SJSA1 (cell line): ENCODE data around the gene PERP. TPM values are rescaled to one million over a fixed set of nuclear protein-coding genes. Genes with fewer than 3 reads are reported as not detected.
"Not testable (repeated sequence)": the region's sequence is repeated elsewhere in the genome, so short reads cannot be mapped to it uniquely, and the experiment has no call there.

Source experiments
- DNase-seq, 2 experiments: peaks; one replicate each; pipeline ENCODE4 v3.0.0-alpha.2; 2015 to 2020; ENCODE audit warnings: low spot score in 2 of 2, low read depth in 1 of 2
- H3K27ac ChIP-seq: fragments of 250-450 bp; sonication (Bioruptor Pico); 2 replicates; pipeline ENCODE4 v1.5.1; 2020; ENCODE audit warnings: mild to moderate bottlenecking, moderate library complexity
- H3K27me3 ChIP-seq: fragments of 250-450 bp; sonication (Bioruptor Pico); replicated peaks from 2 replicates; pipeline ENCODE4 v1.5.1; 2020; ENCODE audit warnings: mild to moderate bottlenecking, moderate library complexity
- H3K36me3 ChIP-seq: fragments of 250-450 bp; sonication (Bioruptor Pico); 2 replicates; pipeline ENCODE4 v1.5.1; 2020; ENCODE audit warnings: mild to moderate bottlenecking
- H3K4me1 ChIP-seq: fragments of 250-450 bp; sonication (Bioruptor Pico); replicated peaks from 2 replicates; pipeline ENCODE4 v1.6.1; 2021; ENCODE audit warnings: mild to moderate bottlenecking
- H3K4me3 ChIP-seq: fragments of 250-450 bp; sonication (Bioruptor Pico); 2 replicates; pipeline ENCODE4 v1.5.1; 2020; ENCODE audit warnings: mild to moderate bottlenecking
- H3K9me3 ChIP-seq: fragments of 250-450 bp; sonication (Bioruptor Pico); replicated peaks from 2 replicates; pipeline ENCODE4 v1.5.1; 2020; ENCODE audit warnings: mild to moderate bottlenecking
- total RNA-seq: library from RNA; depleted of rRNA; stranded (reverse); fragments of >200 nt; shearing (Covaris generic); gene quantifications from 2 replicates; pipeline ENCODE4 v1.2.3, GENCODE V29; 2014; rRNA removed

The PERP gene
- 42.4 TPM in 2 replicates for total RNA-seq

- Histone ChIP-seq H3K27me3 (no peaks in the 10 kb centered on the region), H3K9me3 (no peaks in the 10 kb centered on the region), H3K4me3 (peak within 1 kb of the TSS; percentile 92), H3K27ac (peak within 1 kb of the TSS; percentile 70), H3K36me3 (peaks cover 8% of the 10 kb centered on the region), H3K4me1 (peaks cover 12% of the 10 kb centered on the region)
- DNase-seq = peak; percentile 73 to 78
Observed at GRCh38 chr6:138107078-138107751, at the start of gene PERP. PERP (minus strand) TSS chr6:138107419; CDS start chr6:138107340, 79 bp downstream.

- peaks cover 23% of the 10 kb centered on the region for H3K27me3 ChIP-seq
- no peaks in the 10 kb centered on the region for H3K9me3 ChIP-seq
- no peaks in the 10 kb centered on the region for H3K4me1 ChIP-seq
- H3K27ac ChIP-seq = no peak overlapping the region
- DNase-seq = no peak
- no peaks in the 10 kb centered on the region; the same call in 1 of the 2 replicates for H3K36me3 ChIP-seq
- no peak overlapping the region for H3K4me3 ChIP-seq
Observed at GRCh38 chr6:138155443-138155842, 48.2 kb upstream of the PERP start.

- no peak overlapping the region for H3K27ac ChIP-seq
- H3K4me3 ChIP-seq = no peak overlapping the region
- H3K4me1 ChIP-seq = no peaks in the 10 kb centered on the region
- H3K9me3 ChIP-seq = no peaks in the 10 kb centered on the region
- no peak for DNase-seq
- no peaks in the 10 kb centered on the region; the same call in 1 of the 2 replicates for H3K36me3 ChIP-seq
- H3K27me3 ChIP-seq = peaks cover 4% of the 10 kb centered on the region; the same call in 1 of the 2 replicates
Observed at GRCh38 chr6:138146544-138146943, 39.3 kb upstream of the PERP start.

DNA sequence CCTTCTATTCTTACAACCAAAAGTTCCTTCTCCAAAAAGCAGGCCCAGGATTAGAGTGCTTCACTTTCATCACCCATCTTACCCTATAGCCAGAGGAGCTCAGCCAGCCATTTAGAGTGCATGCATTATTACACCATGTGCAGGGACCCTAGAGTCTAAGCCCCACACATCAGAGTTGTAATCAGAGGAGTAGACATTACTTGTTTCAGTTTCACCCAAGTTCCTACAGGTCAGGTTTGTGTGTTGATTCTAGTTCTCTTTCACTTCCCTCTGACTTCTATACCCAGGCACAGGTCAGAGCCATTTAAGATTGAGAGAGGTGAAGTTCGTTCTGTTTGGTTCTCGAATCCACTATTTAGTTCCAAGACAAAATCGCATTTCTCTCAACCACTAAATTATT lies 38.2 kb upstream of the PERP start:
- DNase-seq = no peak
- Histone ChIP-seq H3K27ac (no peak overlapping the region), H3K27me3 (peaks cover 4% of the 10 kb centered on the region; the same call in 1 of the 2 replicates), H3K36me3 (no peaks in the 10 kb centered on the region), H3K9me3 (no peaks in the 10 kb centered on the region), H3K4me3 (no peak overlapping the region), H3K4me1 (no peaks in the 10 kb centered on the region)

DNA sequence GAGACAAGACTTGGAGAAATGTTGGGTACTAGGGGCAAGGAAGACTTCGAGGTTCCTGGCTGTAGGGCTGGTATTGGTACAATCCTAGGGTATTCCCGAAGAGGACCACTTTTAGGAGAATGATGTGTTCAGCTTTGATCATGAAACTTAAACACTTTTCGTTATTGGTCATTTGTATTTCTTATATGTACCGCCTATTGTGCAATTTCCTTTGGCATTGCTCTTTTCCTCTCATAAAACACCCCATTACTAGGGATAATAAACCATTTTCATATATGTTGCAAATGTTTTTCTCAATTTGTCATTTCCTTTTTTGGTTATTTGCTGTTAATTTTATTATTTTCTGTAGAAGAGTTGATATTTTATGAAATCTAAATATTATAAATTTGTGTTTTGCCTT lies 35.6 kb upstream of the PERP start:
- no peak for DNase-seq
- no peaks in the 10 kb centered on the region; the same call in 1 of the 2 replicates for H3K27me3 ChIP-seq
- H3K36me3 ChIP-seq = no peaks in the 10 kb centered on the region
- H3K27ac ChIP-seq = no peak overlapping the region
- H3K9me3 ChIP-seq = no peaks in the 10 kb centered on the region
- H3K4me3 ChIP-seq = no peak overlapping the region
- H3K4me1 ChIP-seq = no peaks in the 10 kb centered on the region

DNA sequence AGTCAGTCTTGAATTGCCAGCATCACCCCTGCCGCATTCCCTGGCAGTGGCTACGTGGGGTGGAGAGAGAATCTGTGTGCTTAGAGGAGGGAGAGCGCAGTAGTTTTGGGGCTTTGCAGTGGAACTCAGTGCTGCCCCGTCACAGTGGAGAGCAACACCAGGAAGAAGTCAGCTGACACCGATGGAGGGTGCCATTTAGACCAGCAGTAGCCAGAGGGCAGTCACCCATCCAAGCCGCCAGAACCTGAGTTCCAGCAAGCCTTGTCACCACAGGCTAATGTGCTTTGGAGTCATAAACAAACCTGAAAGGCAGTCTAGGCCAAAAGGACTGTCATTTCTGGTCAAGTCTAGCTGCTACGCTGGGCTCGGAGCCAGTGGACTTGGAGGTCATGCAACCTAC lies 22.0 kb upstream of the PERP start:
- Histone ChIP-seq H3K27ac (no peak overlapping the region), H3K27me3 (no peaks in the 10 kb centered on the region), H3K4me3 (no peak overlapping the region), H3K4me1 (no peaks in the 10 kb centered on the region), H3K9me3 (no peaks in the 10 kb centered on the region), H3K36me3 (no peaks in the 10 kb centered on the region)
- no peak for DNase-seq

- Histone ChIP-seq H3K9me3 (no peaks in the 10 kb centered on the region), H3K36me3 (no peaks in the 10 kb centered on the region), H3K4me3 (no peak overlapping the region), H3K4me1 (no peaks in the 10 kb centered on the region), H3K27ac (no peak overlapping the region), H3K27me3 (no peaks in the 10 kb centered on the region)
- no peak for DNase-seq
Observed at GRCh38 chr6:138128096-138128495, 20.9 kb upstream of the PERP start.

GRCh38 chr6:138124096-138124495 lies 16.9 kb upstream of the PERP start:
- H3K27me3 ChIP-seq = peaks cover 5% of the 10 kb centered on the region; the same call in 1 of the 2 replicates
- no peak overlapping the region for H3K27ac ChIP-seq
- no peak for DNase-seq
- no peaks in the 10 kb centered on the region for H3K9me3 ChIP-seq
- no peaks in the 10 kb centered on the region for H3K36me3 ChIP-seq
- no peak overlapping the region for H3K4me3 ChIP-seq
- H3K4me1 ChIP-seq = no peaks in the 10 kb centered on the region

GRCh38 chr6:138119976-138120375 lies 12.8 kb upstream of the PERP start:
- H3K27me3 ChIP-seq = peaks cover 5% of the 10 kb centered on the region; the same call in 1 of the 2 replicates
- no peak overlapping the region for H3K27ac ChIP-seq
- no peaks in the 10 kb centered on the region for H3K9me3 ChIP-seq
- DNase-seq = no peak
- no peaks in the 10 kb centered on the region for H3K4me1 ChIP-seq
- no peaks in the 10 kb centered on the region for H3K36me3 ChIP-seq
- H3K4me3 ChIP-seq = no peak overlapping the region

GRCh38 chr6:138119229-138119628 lies 12.0 kb upstream of the PERP start:
- H3K36me3 ChIP-seq, H3K9me3 ChIP-seq, H3K4me1 ChIP-seq, H3K27me3 ChIP-seq, DNase-seq, H3K4me3 ChIP-seq, H3K27ac ChIP-seq: not testable (repeated sequence)

DNA sequence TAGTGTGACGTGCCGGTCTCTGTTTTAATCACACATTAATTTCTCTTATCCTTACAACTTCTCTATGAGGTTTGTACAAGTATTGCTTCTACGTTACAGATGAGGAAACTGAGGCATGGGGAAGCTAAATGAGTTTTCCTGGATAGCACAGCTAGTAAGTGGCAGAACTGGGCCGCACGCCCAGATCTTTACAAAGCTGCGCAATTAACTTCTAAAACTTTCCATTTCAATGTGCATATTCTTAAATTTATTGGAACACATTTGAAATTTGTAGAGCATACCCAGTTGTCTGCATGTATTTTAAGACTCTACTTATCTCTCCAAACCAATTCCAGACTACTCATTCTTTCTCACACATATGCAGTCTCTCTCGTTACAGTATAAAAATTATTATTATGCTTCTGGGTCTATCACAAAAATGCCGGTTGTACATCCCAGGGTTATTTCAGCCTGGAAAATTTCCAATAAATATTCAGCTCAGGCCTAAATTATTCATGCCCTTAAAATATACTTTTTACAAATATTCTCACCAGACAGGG lies 10.2 kb upstream of the PERP start:
- Histone ChIP-seq H3K36me3 (no peaks in the 10 kb centered on the region), H3K9me3 (no peaks in the 10 kb centered on the region), H3K27me3 (peaks cover 5% of the 10 kb centered on the region; the same call in 1 of the 2 replicates), H3K27ac (no peak overlapping the region), H3K4me1 (no peaks in the 10 kb centered on the region), H3K4me3 (no peak overlapping the region)
- no peak for DNase-seq

- Histone ChIP-seq H3K27me3 (peaks cover 5% of the 10 kb centered on the region; the same call in 1 of the 2 replicates), H3K4me1 (no peaks in the 10 kb centered on the region), H3K9me3 (no peaks in the 10 kb centered on the region), H3K36me3 (no peaks in the 10 kb centered on the region), H3K4me3 (no peak overlapping the region), H3K27ac (no peak overlapping the region)
- no peak for DNase-seq
Observed at GRCh38 chr6:138116661-138116999, 9.4 kb upstream of the PERP start.

DNA sequence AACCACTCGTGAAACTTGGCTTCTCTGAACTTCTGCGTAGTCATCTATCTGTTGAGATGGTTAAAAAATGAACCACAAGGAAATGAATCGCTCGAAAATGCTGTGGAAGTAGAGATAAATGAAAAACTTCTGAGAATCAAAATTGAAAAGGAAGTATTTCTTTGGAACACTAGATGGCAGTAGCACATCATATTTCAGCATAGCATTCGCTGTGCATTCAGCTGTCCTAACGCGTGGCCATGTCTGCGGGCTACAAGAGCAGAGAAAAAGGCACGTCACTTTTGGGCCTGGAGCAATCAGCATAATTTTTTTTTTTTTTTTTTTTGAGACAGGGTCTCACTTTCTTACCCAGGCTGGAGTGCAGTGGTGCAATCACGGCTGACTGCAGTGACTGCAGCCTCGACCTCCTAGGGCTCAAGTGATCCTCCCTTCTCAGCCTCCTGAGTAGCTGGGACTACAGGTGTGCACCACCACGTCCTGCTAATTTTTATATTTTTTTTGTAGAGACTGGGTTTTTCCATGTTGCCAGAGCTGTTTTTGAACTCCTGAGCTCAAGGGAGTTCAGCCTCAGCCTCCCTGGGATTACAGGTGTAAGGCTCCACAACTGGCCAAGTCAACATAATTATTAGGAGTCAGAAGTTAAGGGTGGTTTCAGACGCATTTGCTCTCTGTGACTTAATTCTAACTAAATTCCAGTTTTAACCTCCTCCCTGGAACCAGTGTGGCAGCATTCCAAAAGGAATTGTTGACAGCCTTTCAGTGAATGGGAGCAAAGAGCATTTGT lies 8.8 kb upstream of the PERP start:
- Histone ChIP-seq H3K27me3 (peaks cover 3% of the 10 kb centered on the region; the same call in 1 of the 2 replicates), H3K4me3 (no peak overlapping the region), H3K4me1 (no peaks in the 10 kb centered on the region), H3K27ac (no peak overlapping the region), H3K36me3 (no peaks in the 10 kb centered on the region), H3K9me3 (no peaks in the 10 kb centered on the region)
- DNase-seq = peak; percentile 38 to 51

DNA sequence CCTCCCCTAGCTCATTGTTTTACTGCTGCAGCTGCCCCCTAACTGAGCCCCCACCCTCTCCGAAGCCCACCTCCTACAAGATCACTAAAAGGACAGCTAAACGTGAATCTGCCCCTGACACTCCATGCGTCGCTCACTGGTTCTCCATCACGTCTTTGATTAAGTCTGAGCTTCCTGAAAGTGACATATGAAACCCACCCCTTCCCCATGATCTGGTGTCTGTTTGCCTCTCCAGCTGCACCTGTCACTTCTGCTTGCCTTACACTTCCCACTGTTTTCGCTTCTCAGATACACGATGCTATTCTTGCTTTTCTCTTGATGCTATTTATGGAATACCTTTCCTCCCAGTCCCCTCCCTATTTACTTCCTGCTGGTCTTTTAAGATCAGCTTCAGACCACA lies 8.0 kb upstream of the PERP start:
- Histone ChIP-seq H3K4me1 (no peaks in the 10 kb centered on the region), H3K4me3 (no peak overlapping the region), H3K27me3 (no peaks in the 10 kb centered on the region), H3K9me3 (no peaks in the 10 kb centered on the region), H3K36me3 (no peaks in the 10 kb centered on the region), H3K27ac (no peak overlapping the region)
- DNase-seq = no peak
